H1 (cell line): ENCODE data around the gene LONP2. TPM values are rescaled to one million over a fixed set of nuclear protein-coding genes. Genes with fewer than 3 reads are reported as not detected.

ENCODE experiments used
- CTCF ChIA-PET: fragments of 300-600 bp; sonication (Branson Sonifier 250); formaldehyde crosslinking; loops from one replicate; lab custom pipeline; 2021; ENCODE audit not compliant: partially characterized antibody; lab: Charles Lee
- POLR2A ChIA-PET: fragments of 300-600 bp; sonication (Branson Sonifier 250); formaldehyde crosslinking; loops from one replicate; lab custom pipeline; 2021; ENCODE audit warnings: inconsistent platforms; ENCODE audit not compliant: partially characterized antibody; lab: Charles Lee
- DNase-seq, 2 experiments: peaks; one replicate each; pipeline versions ENCODE4 v3.0.0 to v3.0.0-alpha.2; 2010 to 2022; ENCODE audit warnings: low spot score in 2 of 2, low read depth in 1 of 2, mixed read lengths in 1 of 2
- FAIRE-seq: peaks from 2 replicates; lab custom pipeline; 2011; peaks lifted over from hg19 to GRCh38; lab: Jason Lieb, UNC
- H2AFZ ChIP-seq: 2 replicates; pipeline ENCODE4 v1.8.1; 2012; ENCODE audit warnings: low read length, inconsistent platforms
- H2AK5ac ChIP-seq: 2 replicates; pipeline ENCODE4 v1.6.1; 2013; ENCODE audit warnings: low read depth, low read length
- H2BK120ac ChIP-seq: replicated peaks from 2 replicates; pipeline ENCODE3; 2013; ENCODE audit warnings: low read depth, low read length, inconsistent platforms
- H2BK12ac ChIP-seq: 2 replicates; pipeline ENCODE4 v1.6.1; 2013; ENCODE audit warnings: low read depth, low read length
- H2BK15ac ChIP-seq: 2 replicates; pipeline ENCODE4 v1.6.1; 2013; ENCODE audit warnings: low read length
- H2BK20ac ChIP-seq: 2 replicates; pipeline ENCODE4 v1.6.1; 2013; ENCODE audit warnings: low read length
- H2BK5ac ChIP-seq: 2 replicates; pipeline ENCODE4 v1.6.1; 2013; ENCODE audit warnings: low read depth, low read length
- H3K14ac ChIP-seq: 2 replicates; pipeline ENCODE4 v1.6.1; 2013; ENCODE audit warnings: inconsistent platforms; ENCODE audit not compliant: insufficient read length
- H3K18ac ChIP-seq: 2 replicates; pipeline ENCODE4 v1.6.1; 2013; ENCODE audit warnings: low read length; ENCODE audit errors: extremely low read depth
- H3K23ac ChIP-seq: 2 replicates; pipeline ENCODE4 v1.6.1; 2013; ENCODE audit warnings: inconsistent platforms; ENCODE audit not compliant: insufficient read length
- H3K23me2 ChIP-seq: 2 replicates; pipeline ENCODE4 v1.6.1; 2013; ENCODE audit warnings: low read depth, low read length
- H3K27ac ChIP-seq: 2 replicates; pipeline ENCODE4 v1.6.1; 2011; ENCODE audit warnings: low read depth, low read length, inconsistent platforms
- H3K27me3 ChIP-seq, 4 experiments: replicated peaks in 1 of 4; 1 replicate in 1 of 4; 2 replicates in 3 of 4; pipeline versions ENCODE4 v1.6.1 to v1.8.1; 2011 to 2013; ENCODE audit warnings: low read length in 3 of 4, mild to moderate bottlenecking in 3 of 4, inconsistent platforms in 2 of 4, mixed read lengths in 2 of 4, moderate library complexity in 1 of 4; ENCODE audit not compliant: control insufficient read depth in 3 of 4, insufficient read depth in 3 of 4; ENCODE audit errors: extremely low read depth in 1 of 4
- H3K36me3 ChIP-seq, 4 experiments: 2 replicates each; pipeline versions ENCODE4 v1.6.1 to v1.8.1; 2011 to 2013; ENCODE audit warnings: mild to moderate bottlenecking in 4 of 4, low read length in 3 of 4, moderate library complexity in 2 of 4, control low read depth in 1 of 4, inconsistent platforms in 1 of 4; ENCODE audit not compliant: insufficient read depth in 4 of 4, control insufficient read depth in 2 of 4
- H3K4ac ChIP-seq: replicated peaks from 2 replicates; pipeline ENCODE3; 2013; ENCODE audit warnings: low read length, low read depth, mixed read lengths, inconsistent platforms; ENCODE audit not compliant: insufficient read length
- H3K4me1 ChIP-seq, 4 experiments: replicated peaks in 1 of 4; 1 replicate in 1 of 4; 2 replicates in 3 of 4; pipeline versions ENCODE4 v1.6.1 to v1.8.1; 2011 to 2013; ENCODE audit warnings: low read length in 3 of 4, inconsistent platforms in 2 of 4, mixed read lengths in 1 of 4; ENCODE audit not compliant: insufficient read depth in 4 of 4, control insufficient read depth in 3 of 4
- H3K4me2 ChIP-seq, 2 experiments: 2 replicates each; pipeline versions ENCODE4 v1.6.1 to v1.8.1; 2011 to 2013; ENCODE audit warnings: low read depth in 2 of 2, low read length in 2 of 2, control low read depth in 1 of 2, inconsistent platforms in 1 of 2, mild to moderate bottlenecking in 1 of 2; ENCODE audit not compliant: insufficient read depth in 1 of 2
- H3K4me3 ChIP-seq, 4 experiments: fragments of 200-600, 300-600 bp in 1 of 4; sonication (generic), shearing (Covaris generic), sonication (Bioruptor Twin) in 1 of 4; 2 replicates each; pipeline versions ENCODE4 v1.5.1 to v1.8.1; 2011 to 2016; ENCODE audit warnings: low read length in 4 of 4, low read depth in 3 of 4, control low read depth in 2 of 4, inconsistent platforms in 2 of 4, mild to moderate bottlenecking in 2 of 4, mixed read lengths in 1 of 4, moderate library complexity in 1 of 4; ENCODE audit not compliant: insufficient read depth in 2 of 4; ENCODE audit errors: extremely low read depth in 1 of 4
- H3K56ac ChIP-seq: replicated peaks from 2 replicates; pipeline ENCODE3; 2013; ENCODE audit warnings: low read depth, mild to moderate bottlenecking, mixed read lengths, low read length, inconsistent platforms; ENCODE audit not compliant: insufficient read length
- H3K79me1 ChIP-seq: 2 replicates; pipeline ENCODE4 v1.6.1; 2013; ENCODE audit warnings: low read depth, low read length, control low read depth
- H3K79me2 ChIP-seq, 2 experiments: 2 replicates each; pipeline versions ENCODE4 v1.6.1 to v1.8.1; 2012 to 2013; ENCODE audit warnings: low read length in 2 of 2, mild to moderate bottlenecking in 2 of 2, inconsistent platforms in 1 of 2; ENCODE audit not compliant: insufficient read depth in 2 of 2, control insufficient read depth in 1 of 2
- H3K9ac ChIP-seq, 4 experiments: replicated peaks in 1 of 4; 1 replicate in 1 of 4; 2 replicates in 3 of 4; pipeline versions ENCODE4 v1.6.1 to v1.8.1; 2011 to 2013; ENCODE audit warnings: low read depth in 3 of 4, low read length in 3 of 4, control low read depth in 2 of 4, mild to moderate bottlenecking in 2 of 4, moderate library complexity in 2 of 4, inconsistent platforms in 1 of 4; ENCODE audit errors: extremely low read depth in 1 of 4
- H3K9me3 ChIP-seq, 2 experiments: 2 replicates each; pipeline versions ENCODE4 v1.6.1 to v1.8.1; 2012 to 2013; ENCODE audit warnings: mild to moderate bottlenecking in 2 of 2, moderate library complexity in 2 of 2, control low read depth in 1 of 2, inconsistent platforms in 1 of 2, low read depth in 1 of 2, low read length in 1 of 2, mixed read lengths in 1 of 2; ENCODE audit not compliant: insufficient read depth in 2 of 2
- H4K20me1 ChIP-seq, 2 experiments: replicated peaks in 1 of 2; 2 replicates each; pipeline versions ENCODE3 to v1.8.1; 2011 to 2013; ENCODE audit warnings: inconsistent platforms in 2 of 2, low read length in 2 of 2, mild to moderate bottlenecking in 1 of 2; ENCODE audit not compliant: insufficient read depth in 2 of 2, control insufficient read depth in 1 of 2
- H4K5ac ChIP-seq: 2 replicates; pipeline ENCODE4 v1.6.1; 2013; ENCODE audit warnings: low read length, low read depth, mixed read lengths, inconsistent platforms; ENCODE audit not compliant: insufficient read length
- H4K8ac ChIP-seq: 2 replicates; pipeline ENCODE4 v1.8.0; 2013; ENCODE audit warnings: mild to moderate bottlenecking, moderate library complexity, low read length, inconsistent platforms; ENCODE audit not compliant: insufficient read depth; ENCODE audit errors: extremely low read depth
- H4K91ac ChIP-seq: replicated peaks from 2 replicates; pipeline ENCODE3; 2013; ENCODE audit warnings: low read length, mixed read lengths, inconsistent platforms; ENCODE audit not compliant: insufficient read length
- ATF3 ChIP-seq: IDR thresholded peaks from 2 replicates; pipeline ENCODE4 v1.6.1; 2011; ENCODE audit warnings: low read depth, mild to moderate bottlenecking, low read length; ENCODE audit not compliant: insufficient read depth
- POU5F1 ChIP-seq: IDR thresholded peaks from 2 replicates; pipeline ENCODE4 v1.6.1; 2011; ENCODE audit warnings: low read depth, mild to moderate bottlenecking, low read length, moderate library complexity
- WGBS, 2 experiments: shearing (Covaris generic) in 1 of 2; methylation state at CpG; one replicate each; pipeline versions ENCODE4 v1.1.6 to v1.1.7; 2013 to 2015; ENCODE audit warnings: low lambda C conversion rate in 2 of 2, mixed read lengths in 2 of 2, inconsistent platforms in 1 of 2, low coverage in 1 of 2, missing lambda C conversion rate in 1 of 2; ENCODE audit not compliant: insufficient replicate concordance in 2 of 2, insufficient coverage in 1 of 2, insufficient read length in 1 of 2; ENCODE audit errors: extremely low coverage in 1 of 2, missing lambda C conversion rate in 1 of 2; 5-methylcytosine and 5-hydroxymethylcytosine counted together
- polyA plus RNA-seq, 7 experiments: library from polyadenylated mRNA; depleted of rRNA in 3 of 7; stranded (reverse) in 5 of 7; unstranded in 2 of 7; fragments of >200 nt in 5 of 7; fragments of 200-250 nt in 2 of 7; gene quantifications; 1 replicate in 5 of 7; 2 replicates in 1 of 7; 4 replicates in 1 of 7; pipeline versions ENCODE4 v1.2.1 to v1.2.3, GENCODE V29; 2011 to 2013; ENCODE audit warnings: missing spikeins in 2 of 7, mixed read lengths in 2 of 7
- total RNA-seq: library from RNA; stranded (reverse); fragmentation: NEBNext Ultra II Directional; extraction: Animal tissue kit (Norgen Biotek cat#: 25700); gene quantifications from 2 replicates; pipeline ENCODE4 v1.2.1, GENCODE V29; 2021
- TF ChIP-seq, protein P1 (sequence below), 3 experiments: IDR thresholded peaks; 1 replicate in 2 of 3; 2 replicates in 1 of 3; pipeline versions ENCODE4 v1.5.1 to v1.6.1; 2011; ENCODE audit warnings: low read length in 3 of 3, mild to moderate bottlenecking in 3 of 3, inconsistent platforms in 2 of 3, low read depth in 1 of 3, moderate library complexity in 1 of 3; ENCODE audit not compliant: insufficient read depth in 1 of 3; ENCODE audit errors: control extremely low read depth in 1 of 3

Gene LONP2
- total and polyA plus RNA-seq, 2 of the 8 experiments (the other 6 are each of a cell fraction or from before 2014, with no cell fraction given) = 8.1 to 23.1 TPM

DNA sequence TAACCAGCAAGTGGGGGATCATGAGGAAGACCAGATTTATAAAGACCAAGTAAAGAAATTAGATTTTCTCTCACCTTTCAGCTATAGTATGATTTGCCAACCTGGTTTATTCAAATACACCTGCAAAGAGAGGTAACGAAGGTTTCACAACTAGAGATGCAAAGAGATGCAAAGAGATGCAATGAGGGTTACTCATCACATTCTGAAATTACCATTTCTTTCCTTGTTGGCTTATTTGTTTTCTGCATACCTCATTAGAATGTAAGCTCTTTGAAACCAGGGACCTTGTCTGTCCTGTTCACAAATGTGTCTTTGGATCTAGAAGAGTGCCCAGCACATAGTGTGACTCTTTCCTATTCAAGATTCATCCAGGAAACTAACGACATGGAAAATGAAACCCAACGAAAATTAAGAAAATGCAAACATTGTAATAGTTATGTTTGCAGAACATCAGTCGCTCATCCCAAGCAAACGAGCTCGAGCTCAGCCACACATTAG lies 9.0 kb upstream of the LONP2 start:
- DNase-seq = no peak
- Histone ChIP-seq H3K27me3 (no peaks in the 10 kb centered on the region), H2AK5ac (no peak overlapping the region), H2BK20ac (no peak overlapping the region), H3K4me1 (no peaks in the 10 kb centered on the region), H3K23ac (no peak overlapping the region), H2BK120ac (no peak overlapping the region), H3K79me1 (no peaks in the 10 kb centered on the region), H3K9me3 (no peaks in the 10 kb centered on the region), H2BK12ac (no peak overlapping the region), H3K56ac (no peak overlapping the region), H2AFZ (no peak overlapping the region), H3K36me3 (no peaks in the 10 kb centered on the region), H3K4me2 (0 out of 4 replicates have a peak overlapping the region, but pooled peaks of 1 of the 2 experiments have one; percentile 11), H3K27ac (no peak overlapping the region), H4K91ac (no peak overlapping the region), H3K14ac (no peak overlapping the region), H4K20me1 (no peaks in the 10 kb centered on the region), H4K8ac (no peak overlapping the region), H3K4ac (no peak overlapping the region), H3K79me2 (no peaks in the 10 kb centered on the region), H3K18ac (no peak overlapping the region), H3K23me2 (no peaks in the 10 kb centered on the region), H4K5ac (no peak overlapping the region), H2BK15ac (no peak overlapping the region), H3K9ac (no peak overlapping the region), H3K4me3 (no peak overlapping the region), H2BK5ac (no peak overlapping the region)
- 87% methylated on average over 6 of the region's 6 CpGs; no CpG with 5 or more reads in 1 of the 2 experiments for WGBS, 2 experiments
- TF ChIP-seq ATF3 = no peak
- no peak for TF ChIP-seq POU5F1
- TF ChIP-seq, protein P1, sequence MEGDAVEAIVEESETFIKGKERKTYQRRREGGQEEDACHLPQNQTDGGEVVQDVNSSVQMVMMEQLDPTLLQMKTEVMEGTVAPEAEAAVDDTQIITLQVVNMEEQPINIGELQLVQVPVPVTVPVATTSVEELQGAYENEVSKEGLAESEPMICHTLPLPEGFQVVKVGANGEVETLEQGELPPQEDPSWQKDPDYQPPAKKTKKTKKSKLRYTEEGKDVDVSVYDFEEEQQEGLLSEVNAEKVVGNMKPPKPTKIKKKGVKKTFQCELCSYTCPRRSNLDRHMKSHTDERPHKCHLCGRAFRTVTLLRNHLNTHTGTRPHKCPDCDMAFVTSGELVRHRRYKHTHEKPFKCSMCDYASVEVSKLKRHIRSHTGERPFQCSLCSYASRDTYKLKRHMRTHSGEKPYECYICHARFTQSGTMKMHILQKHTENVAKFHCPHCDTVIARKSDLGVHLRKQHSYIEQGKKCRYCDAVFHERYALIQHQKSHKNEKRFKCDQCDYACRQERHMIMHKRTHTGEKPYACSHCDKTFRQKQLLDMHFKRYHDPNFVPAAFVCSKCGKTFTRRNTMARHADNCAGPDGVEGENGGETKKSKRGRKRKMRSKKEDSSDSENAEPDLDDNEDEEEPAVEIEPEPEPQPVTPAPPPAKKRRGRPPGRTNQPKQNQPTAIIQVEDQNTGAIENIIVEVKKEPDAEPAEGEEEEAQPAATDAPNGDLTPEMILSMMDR (IDR thresholded peaks at IDR 0.05; ENCODE audit: control extremely low read depth in 1 of 3, insufficient read depth in 1 of 3, low read depth in 1 of 3, low read length in 3 of 3) = no peak
- ChIA-PET POLR2A (no interaction called here), CTCF (interaction anchor here (0.6 to 2.7 kb wide), 5 partner anchors 12 to 387 kb away, joined by 3 to 11 read pairs (median 3); no protein-coding TSS in a partner anchor)
- FAIRE-seq = peak; percentile 50
